ENCODE results near the gene ASB13.

ASB13 gene

GRCh38 chr10:5684318-5684970 lies 18.0 kb upstream of the ASB13 start, which contains the start of gene TASOR2:
Gene TASOR2, plus strand, starts transcription at chr10:5684838. Its CDS starts 35,805 bp downstream, at chr10:5720643.
- no peak for TF ChIP-seq SUZ12 (IDR thresholded peaks at IDR 0.05; ENCODE audit: extremely low read depth, insufficient read depth, insufficient read length)
- TF ChIP-seq YY1 (IDR thresholded peaks at IDR 0.05; ENCODE audit: insufficient read depth, insufficient read length) = no peak
- TF ChIP-seq ZNF274 (IDR thresholded peaks at IDR 0.05; ENCODE audit: low read depth, low read length) = no peak
- DNase-seq (ENCODE audit: low read depth, low spot score) = peak; percentile 88
- peak within 1 kb of the TSS; percentile 80 for H3K4me3 ChIP-seq (ENCODE audit: insufficient read length, low read depth)
- peaks cover 5% of the 10 kb centered on the region for H3K36me3 ChIP-seq (ENCODE audit: insufficient read depth, insufficient read length, low read length)
- H3K4me1 ChIP-seq (ENCODE audit: insufficient read depth, insufficient read length) = no peaks in the 10 kb centered on the region
- H3K27me3 ChIP-seq (ENCODE audit: insufficient read depth, insufficient read length) = no peaks in the 10 kb centered on the region
- peak within 1 kb of the TSS; percentile 84 for H3K9ac ChIP-seq (ENCODE audit: insufficient read length, low read depth)
- H3K9me3 ChIP-seq (ENCODE audit: insufficient read depth, low read length) = peaks cover 7% of the 10 kb centered on the region

GRCh38 chr10:5683065-5683464 lies 16.7 kb upstream of the ASB13 start:
- DNase-seq (ENCODE audit: low read depth, low spot score) = no peak
- peaks cover 2% of the 10 kb centered on the region for H3K4me1 ChIP-seq (ENCODE audit: insufficient read depth, insufficient read length)
- no peak overlapping the region for H3K4me3 ChIP-seq (ENCODE audit: insufficient read length, low read depth)
- no peaks in the 10 kb centered on the region for H3K36me3 ChIP-seq (ENCODE audit: insufficient read depth, insufficient read length, low read length)
- no peak for TF ChIP-seq YY1 (IDR thresholded peaks at IDR 0.05; ENCODE audit: insufficient read depth, insufficient read length)
- no peak for TF ChIP-seq ZNF274 (IDR thresholded peaks at IDR 0.05; ENCODE audit: low read depth, low read length)
- no peak for TF ChIP-seq SUZ12 (IDR thresholded peaks at IDR 0.05; ENCODE audit: extremely low read depth, insufficient read depth, insufficient read length)
- no peak overlapping the region for H3K9ac ChIP-seq (ENCODE audit: insufficient read length, low read depth)
- no peaks in the 10 kb centered on the region for H3K27me3 ChIP-seq (ENCODE audit: insufficient read depth, insufficient read length)
- peaks cover 7% of the 10 kb centered on the region for H3K9me3 ChIP-seq (ENCODE audit: insufficient read depth, low read length)

- H3K4me3 ChIP-seq (ENCODE audit: insufficient read length, low read depth) = no peak overlapping the region
- H3K36me3 ChIP-seq (ENCODE audit: insufficient read depth, insufficient read length, low read length) = no peaks in the 10 kb centered on the region
- TF ChIP-seq SUZ12 (IDR thresholded peaks at IDR 0.05; ENCODE audit: extremely low read depth, insufficient read depth, insufficient read length) (no peak), ZNF274 (IDR thresholded peaks at IDR 0.05; ENCODE audit: low read depth, low read length) (no peak)
- peaks cover 2% of the 10 kb centered on the region for H3K4me1 ChIP-seq (ENCODE audit: insufficient read depth, insufficient read length)
- H3K27me3 ChIP-seq (ENCODE audit: insufficient read depth, insufficient read length) = no peaks in the 10 kb centered on the region
- peaks cover 7% of the 10 kb centered on the region for H3K9me3 ChIP-seq (ENCODE audit: insufficient read depth, low read length)
- DNase-seq (ENCODE audit: low read depth, low spot score) = no peak
- no peak overlapping the region for H3K9ac ChIP-seq (ENCODE audit: insufficient read length, low read depth)
These were observed 15.5 kb upstream of the ASB13 start for GRCh38 chr10:5681930-5682329.

GRCh38 chr10:5679606-5680005 lies 13.2 kb upstream of the ASB13 start:
- Histone ChIP-seq H3K4me1 (ENCODE audit: insufficient read depth, insufficient read length) (peaks cover 2% of the 10 kb centered on the region), H3K27me3 (ENCODE audit: insufficient read depth, insufficient read length) (no peaks in the 10 kb centered on the region), H3K9ac (ENCODE audit: insufficient read length, low read depth) (no peak overlapping the region), H3K9me3 (ENCODE audit: insufficient read depth, low read length) (peaks cover 7% of the 10 kb centered on the region), H3K36me3 (ENCODE audit: insufficient read depth, insufficient read length, low read length) (no peaks in the 10 kb centered on the region), H3K4me3 (ENCODE audit: insufficient read length, low read depth) (no peak overlapping the region)
- DNase-seq (ENCODE audit: low read depth, low spot score) = no peak
- TF ChIP-seq YY1 (IDR thresholded peaks at IDR 0.05; ENCODE audit: insufficient read depth, insufficient read length) (no peak), ZNF274 (IDR thresholded peaks at IDR 0.05; ENCODE audit: low read depth, low read length) (no peak), SUZ12 (IDR thresholded peaks at IDR 0.05; ENCODE audit: extremely low read depth, insufficient read depth, insufficient read length) (no peak)

GRCh38 chr10:5679037-5679435 lies 12.6 kb upstream of the ASB13 start:
- Histone ChIP-seq H3K27me3 (ENCODE audit: insufficient read depth, insufficient read length) (no peaks in the 10 kb centered on the region), H3K4me3 (ENCODE audit: insufficient read length, low read depth) (no peak overlapping the region), H3K36me3 (ENCODE audit: insufficient read depth, insufficient read length, low read length) (no peaks in the 10 kb centered on the region), H3K9me3 (ENCODE audit: insufficient read depth, low read length) (peaks cover 10% of the 10 kb centered on the region), H3K4me1 (ENCODE audit: insufficient read depth, insufficient read length) (peaks cover 2% of the 10 kb centered on the region), H3K9ac (ENCODE audit: insufficient read length, low read depth) (no peak overlapping the region)
- DNase-seq (ENCODE audit: low read depth, low spot score) = no peak
- TF ChIP-seq YY1 (IDR thresholded peaks at IDR 0.05; ENCODE audit: insufficient read depth, insufficient read length) (no peak), SUZ12 (IDR thresholded peaks at IDR 0.05; ENCODE audit: extremely low read depth, insufficient read depth, insufficient read length) (no peak), ZNF274 (IDR thresholded peaks at IDR 0.05; ENCODE audit: low read depth, low read length) (no peak)

GRCh38 chr10:5678397-5679036 lies 12.1 kb upstream of the ASB13 start:
- peaks cover 2% of the 10 kb centered on the region for H3K4me1 ChIP-seq (ENCODE audit: insufficient read depth, insufficient read length)
- no peak for TF ChIP-seq SUZ12 (IDR thresholded peaks at IDR 0.05; ENCODE audit: extremely low read depth, insufficient read depth, insufficient read length)
- TF ChIP-seq YY1 (IDR thresholded peaks at IDR 0.05; ENCODE audit: insufficient read depth, insufficient read length) = no peak
- TF ChIP-seq ZNF274 (IDR thresholded peaks at IDR 0.05; ENCODE audit: low read depth, low read length) = no peak
- no peak overlapping the region for H3K4me3 ChIP-seq (ENCODE audit: insufficient read length, low read depth)
- no peaks in the 10 kb centered on the region for H3K36me3 ChIP-seq (ENCODE audit: insufficient read depth, insufficient read length, low read length)
- H3K9me3 ChIP-seq (ENCODE audit: insufficient read depth, low read length) = peaks cover 6% of the 10 kb centered on the region; the same call in 1 of the 2 replicates
- no peak overlapping the region for H3K9ac ChIP-seq (ENCODE audit: insufficient read length, low read depth)
- no peaks in the 10 kb centered on the region for H3K27me3 ChIP-seq (ENCODE audit: insufficient read depth, insufficient read length)
- DNase-seq (ENCODE audit: low read depth, low spot score) = no peak

- H3K4me3 ChIP-seq (ENCODE audit: insufficient read length, low read depth) = no peak overlapping the region
These were observed 4.4 kb upstream of the ASB13 start for GRCh38 chr10:5670662-5671375.

More at GRCh38 chr10:5670662-5671375, 4.4 kb upstream of the ASB13 start:
- H3K9me3 ChIP-seq (ENCODE audit: insufficient read depth, low read length) = peaks cover 6% of the 10 kb centered on the region; the same call in 1 of the 2 replicates
- no peak for DNase-seq (ENCODE audit: low read depth, low spot score)
- H3K4me1 ChIP-seq (ENCODE audit: insufficient read depth, insufficient read length) = no peaks in the 10 kb centered on the region
- TF ChIP-seq SUZ12 (IDR thresholded peaks at IDR 0.05; ENCODE audit: extremely low read depth, insufficient read depth, insufficient read length) (no peak), YY1 (IDR thresholded peaks at IDR 0.05; ENCODE audit: insufficient read depth, insufficient read length) (no peak), ZNF274 (IDR thresholded peaks at IDR 0.05; ENCODE audit: low read depth, low read length) (no peak)
- no peaks in the 10 kb centered on the region for H3K36me3 ChIP-seq (ENCODE audit: insufficient read depth, insufficient read length, low read length)
- H3K9ac ChIP-seq (ENCODE audit: insufficient read length, low read depth) = no peak overlapping the region
- H3K27me3 ChIP-seq (ENCODE audit: insufficient read depth, insufficient read length) = peaks cover 21% of the 10 kb centered on the region
